GM19463 (cell line): ENCODE data around the gene FCGR3A.
A peak's percentile ranks its signal among the peaks of the same experiment; 100 is the strongest.
"Not testable (repeated sequence)": the region's sequence is repeated elsewhere in the genome, so short reads cannot be mapped to it uniquely, and the experiment has no call there.

Source experiments
- ATAC-seq: cut with Tn5 transposase; IDR thresholded peaks from one replicate; pipeline ENCODE4 v1.9.1; 2021; ENCODE audit warnings: mild to moderate bottlenecking, moderate library complexity; ENCODE audit not compliant: unreplicated experiment

Gene FCGR3A

GRCh38 chr1:161531986-161532643 is 17.5 kb downstream of the FCGR3A start:
- ATAC-seq = no peak

GRCh38 chr1:161530671-161531641 is 18.7 kb downstream of the FCGR3A start:
- peak; percentile 58 for ATAC-seq

GRCh38 chr1:161530158-161530557 is 19.5 kb downstream of the FCGR3A start:
- peak; percentile 39 for ATAC-seq

DNA sequence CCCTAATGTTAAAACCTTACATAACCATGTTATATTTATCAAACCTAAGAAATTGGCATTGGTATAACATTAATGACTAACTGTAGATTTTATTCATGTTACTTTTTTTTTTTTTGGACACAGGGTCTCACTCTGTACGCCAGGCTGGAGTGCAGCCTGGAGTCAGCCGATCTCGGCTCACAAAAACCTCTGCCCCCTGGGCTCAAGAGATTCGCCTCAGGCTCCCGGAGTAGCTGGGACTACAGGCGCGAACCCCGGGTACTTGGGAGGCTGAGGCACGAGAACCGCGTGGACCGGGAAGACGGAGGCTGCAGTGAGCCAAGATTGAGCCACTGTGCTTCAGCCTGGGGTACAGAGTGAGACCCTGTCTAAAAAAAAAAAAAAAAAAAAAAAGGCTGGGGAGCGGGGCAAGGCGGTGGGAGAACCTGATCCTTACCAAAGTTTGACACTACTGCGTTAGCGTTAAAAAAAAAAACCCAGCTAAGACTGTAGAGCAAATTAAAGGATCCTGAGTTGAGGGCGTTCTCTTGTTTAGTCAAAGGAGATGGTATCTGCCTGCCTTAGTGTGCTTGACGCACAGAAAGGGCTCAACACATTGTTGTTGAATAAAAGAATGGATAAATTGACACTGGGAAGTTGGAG is 20.0 kb downstream of the FCGR3A start:
- ATAC-seq = not testable (repeated sequence)

DNA sequence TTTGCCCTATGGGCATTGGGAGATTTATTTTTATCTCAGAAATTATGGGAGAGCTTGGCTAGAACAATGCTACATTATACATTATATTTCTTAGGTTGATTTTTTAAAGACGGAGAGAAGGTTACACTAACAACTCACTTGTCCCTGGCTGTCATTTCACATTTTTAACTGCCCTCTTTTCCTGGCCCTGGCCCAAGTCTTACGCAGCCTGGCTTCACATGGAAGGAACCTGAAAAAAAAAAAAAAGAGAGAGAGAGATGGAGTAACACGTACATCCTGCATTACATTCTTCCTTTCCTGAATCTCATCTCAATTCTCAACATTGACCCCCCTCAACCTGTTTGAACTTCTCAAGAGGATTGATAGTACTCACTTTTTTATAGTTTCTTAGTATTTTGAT is 21.1 kb downstream of the FCGR3A start:
- not testable (repeated sequence) for ATAC-seq

DNA sequence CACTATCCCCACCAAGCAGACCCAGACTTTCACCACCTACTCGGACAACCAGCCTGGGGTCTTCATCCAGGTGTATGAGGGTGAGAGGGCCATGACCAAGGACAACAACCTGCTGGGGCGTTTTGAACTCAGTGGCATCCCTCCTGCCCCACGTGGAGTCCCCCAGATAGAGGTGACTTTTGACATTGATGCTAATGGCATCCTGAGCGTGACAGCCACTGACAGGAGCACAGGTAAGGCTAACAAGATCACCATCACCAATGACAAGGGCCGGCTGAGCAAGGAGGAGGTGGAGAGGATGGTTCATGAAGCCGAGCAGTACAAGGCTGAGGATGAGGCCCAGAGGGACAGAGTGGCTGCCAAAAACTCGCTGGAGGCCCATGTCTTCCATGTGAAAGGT is 23.7 kb downstream of the FCGR3A start:
- ATAC-seq = not testable (repeated sequence)

- ATAC-seq = not testable (repeated sequence)
These were observed 24.3 kb downstream of the FCGR3A start for GRCh38 chr1:161525321-161525720.

- ATAC-seq = peak; percentile 22
These were observed 24.8 kb downstream of the FCGR3A start for GRCh38 chr1:161524742-161525291.

- ATAC-seq = peak; percentile 61
These were observed 25.5 kb downstream of the FCGR3A start, which contains the start of gene HSPA6 for GRCh38 chr1:161523817-161524741. Gene HSPA6, plus strand, starts transcription at chr1:161524540. Its CDS starts 119 bp downstream, at chr1:161524659.

DNA sequence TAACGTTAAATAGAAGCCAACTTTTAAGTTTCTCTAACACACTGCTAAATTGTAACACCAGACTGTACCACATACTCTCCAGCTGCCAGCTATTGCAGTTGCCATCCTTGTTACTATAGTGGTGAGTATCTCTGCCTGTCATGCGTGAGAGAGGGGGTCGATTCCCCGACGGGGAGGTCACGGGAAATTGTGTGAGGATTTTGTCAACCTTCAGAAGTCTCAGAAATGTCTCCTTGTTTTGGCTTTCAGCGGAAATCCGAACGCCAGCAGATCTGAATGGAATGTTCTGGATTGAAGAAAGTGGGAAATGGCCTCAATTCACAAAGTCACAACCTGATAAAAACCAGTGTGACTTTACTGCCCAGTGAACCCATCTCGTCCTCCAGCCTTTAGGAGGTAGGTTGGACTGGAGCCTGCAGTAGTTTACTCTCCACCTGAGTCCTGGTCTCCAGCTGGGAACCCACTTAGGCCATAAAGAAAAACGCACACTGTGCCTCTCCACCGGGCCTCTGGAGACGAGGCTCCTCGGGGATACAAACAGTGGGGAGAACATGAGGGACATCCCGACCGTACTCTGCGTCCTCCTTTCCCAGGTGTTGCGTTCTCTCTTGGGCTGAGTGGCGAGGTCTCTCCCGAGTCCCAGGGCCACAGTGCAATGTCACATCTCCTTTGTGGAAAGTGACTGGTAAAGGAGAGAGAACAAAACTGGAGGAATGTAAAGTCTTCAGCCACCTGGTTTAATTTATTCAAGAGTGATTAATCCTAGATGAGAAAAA is 26.4 kb downstream of the FCGR3A start:
- not testable (repeated sequence) for ATAC-seq

GRCh38 chr1:161513953-161514352 is 35.7 kb downstream of the FCGR3A start:
- ATAC-seq = not testable (repeated sequence)

- not testable (repeated sequence) for ATAC-seq
These were observed 36.2 kb downstream of the FCGR3A start for GRCh38 chr1:161513448-161513780.

DNA sequence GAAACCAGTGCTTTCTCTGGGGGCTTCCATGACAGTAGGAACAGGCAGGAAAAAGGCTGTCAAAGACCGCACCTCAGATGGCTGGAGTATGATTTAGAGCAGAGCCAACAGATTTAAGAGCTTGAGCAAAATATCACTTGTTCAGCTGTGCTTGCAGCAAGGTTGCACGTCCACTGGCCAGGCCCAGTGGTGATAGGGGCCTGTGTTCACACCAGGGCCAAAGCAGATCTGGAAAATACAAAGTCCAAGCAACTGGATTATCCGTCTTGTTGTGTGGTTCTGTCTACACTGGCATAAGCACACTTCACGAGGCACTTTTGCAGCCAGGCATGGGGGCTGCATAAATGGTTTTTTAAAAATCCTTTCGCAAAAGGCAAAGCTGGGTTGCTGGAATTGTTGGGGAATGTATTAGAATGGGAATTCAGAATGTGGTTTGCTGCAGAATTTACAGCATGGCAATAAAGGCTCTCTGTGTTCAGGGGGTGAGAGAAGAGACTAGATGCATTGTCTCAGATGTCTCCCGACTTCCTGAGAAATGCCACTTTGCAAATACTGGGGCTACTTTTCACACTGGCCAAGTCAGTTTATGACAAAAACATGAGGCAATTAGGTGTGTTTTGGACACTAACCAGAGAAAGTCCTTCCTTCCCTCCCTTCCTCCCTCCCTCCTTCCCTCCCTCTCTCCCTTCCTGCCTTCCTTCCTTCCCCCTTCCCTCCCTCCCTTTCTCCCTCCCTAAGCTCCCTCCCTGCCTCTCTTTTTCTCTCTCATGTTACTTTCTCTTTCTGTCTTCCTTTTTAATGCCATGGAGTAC is 36.8 kb downstream of the FCGR3A start:
- not testable (repeated sequence) for ATAC-seq

DNA sequence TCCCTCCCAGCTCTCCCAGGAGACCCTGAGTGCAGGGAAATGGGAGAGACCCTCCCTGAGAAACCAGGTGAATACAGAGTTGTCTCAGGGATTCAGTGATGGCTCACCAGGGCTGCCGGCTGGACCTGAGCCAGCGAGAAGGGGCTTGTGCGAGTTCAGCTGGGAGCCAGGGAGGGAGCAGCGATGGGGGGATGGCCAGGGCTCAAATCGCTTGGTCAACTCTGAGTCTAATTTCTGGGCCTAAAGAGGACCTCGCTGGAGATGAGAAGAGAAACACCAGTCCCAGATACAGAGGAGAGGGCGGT is 37.9 kb downstream of the FCGR3A start:
- ATAC-seq = no peak

DNA sequence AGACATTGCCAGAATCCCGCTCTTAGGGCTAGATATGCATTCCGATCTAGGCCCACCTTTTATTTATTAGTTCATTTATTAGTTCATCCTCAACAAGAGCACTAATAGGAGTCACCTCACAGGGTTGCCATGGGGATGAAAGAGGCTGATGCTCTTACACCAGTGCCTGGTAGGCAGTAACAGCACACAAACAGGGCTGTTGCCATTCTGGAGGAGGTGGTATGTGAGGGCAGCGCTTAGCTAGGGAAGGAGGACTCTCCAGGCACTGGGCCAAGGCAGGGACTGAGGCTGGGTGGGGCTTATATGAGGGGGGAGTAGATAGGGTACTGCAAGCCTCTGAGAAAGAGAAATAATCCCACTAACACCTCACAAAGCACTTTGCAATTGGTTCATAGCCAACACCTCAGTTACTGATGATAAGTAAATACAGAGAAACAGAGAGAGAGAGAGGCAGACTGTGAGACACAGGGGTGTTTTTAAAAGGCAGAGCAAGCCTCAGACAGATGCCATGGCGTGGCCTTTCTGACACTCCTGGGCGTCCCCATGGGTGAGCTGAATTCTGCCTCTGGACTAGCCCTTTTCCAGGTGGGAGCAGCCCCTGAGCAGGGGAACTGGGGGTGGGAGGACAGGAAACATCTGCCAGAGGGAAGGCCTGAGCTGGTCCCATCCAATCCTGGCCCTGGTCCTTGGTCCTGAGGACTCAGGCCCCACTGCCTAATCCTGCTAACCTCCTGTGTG is 38.4 kb downstream of the FCGR3A start:
- no peak for ATAC-seq

DNA sequence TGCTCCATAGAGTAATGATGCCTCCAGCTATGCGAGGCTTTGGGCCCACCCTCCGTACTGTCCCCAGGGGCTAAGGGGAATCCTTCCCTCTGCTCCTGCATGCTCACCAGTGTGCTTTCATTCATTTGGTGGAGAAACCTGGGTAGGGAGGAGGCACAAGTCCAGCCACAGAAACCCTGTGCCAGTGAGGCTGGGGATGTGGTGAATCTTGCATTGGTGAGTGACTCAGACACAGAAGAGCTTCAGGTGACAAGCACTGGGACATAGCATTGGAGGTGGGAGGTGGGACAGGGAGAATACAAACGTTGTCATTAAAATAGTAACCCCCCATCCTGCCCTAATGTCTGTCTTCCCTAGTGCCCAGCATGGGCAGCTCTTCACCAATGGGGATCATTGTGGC is 39.1 kb downstream of the FCGR3A start:
- ATAC-seq = no peak

GRCh38 chr1:161506336-161507223 is 43.0 kb downstream of the FCGR3A start:
- no peak for ATAC-seq
